Prostate gland (tissue), 2 donors: ENCODE measurements around the gene PATL1. TPM values are rescaled to one million over a fixed set of nuclear protein-coding genes. Genes with fewer than 3 reads are reported as not detected.
"Not testable (repeated sequence)": the region's sequence is repeated elsewhere in the genome, so short reads cannot be mapped to it uniquely, and the experiment has no call there.

Experiments
- DNase-seq: peaks from one replicate; pipeline ENCODE4 v3.0.0-alpha.2; 2019; ENCODE audit warnings: low spot score
- H3K27ac ChIP-seq, 2 donors: fragments of 200-600 bp; sonication (generic); 2 replicates each; pipeline ENCODE4 v1.5.1; 2017 to 2019
- H3K27me3 ChIP-seq: fragments of 200-600 bp; sonication (generic); replicated peaks from 2 replicates; pipeline ENCODE4 v1.5.1; 2019; ENCODE audit not compliant: insufficient read depth
- H3K36me3 ChIP-seq, 2 donors: fragments of 200-600 bp; sonication (generic); 1 replicate in 1 of 2; 2 replicates in 1 of 2; pipeline versions ENCODE4 v1.5.1 to v1.8.1; 2017 to 2019
- H3K4me1 ChIP-seq: fragments of 200-600 bp; sonication (generic); replicated peaks from 2 replicates; pipeline ENCODE4 v1.5.1; 2019
- H3K4me3 ChIP-seq, 2 donors: fragments of 200-600 bp; sonication (generic); 2 replicates each; pipeline ENCODE4 v1.5.1; 2017 to 2019
- H3K9me3 ChIP-seq: fragments of 200-600 bp; sonication (generic); 2 replicates; pipeline ENCODE4 v1.5.1; 2017
- CTCF ChIP-seq, 4 experiments: fragments of 200-600 bp in 2 of 4; fragments of 450-650 bp in 2 of 4; sonication (generic) in 2 of 4; IDR thresholded peaks; 1 replicate in 3 of 4; 2 replicates in 1 of 4; pipeline ENCODE4 v1.5.1; 2016 to 2019; ENCODE audit warnings: antibody characterized with exemption in 4 of 4, mild to moderate bottlenecking in 2 of 4, moderate library complexity in 2 of 4
- POLR2A ChIP-seq: fragments of 450-650 bp; IDR thresholded peaks from one replicate; pipeline ENCODE4 v1.6.1; 2016; ENCODE audit warnings: antibody characterized with exemption, mild to moderate bottlenecking
- POLR2AphosphoS5 ChIP-seq: sonication (generic); formaldehyde crosslinking; IDR thresholded peaks from one replicate; pipeline ENCODE4 v1.6.1; 2017; ENCODE audit warnings: antibody characterized with exemption
- WGBS: methylation state at CpG from one replicate; pipeline ENCODE4 v1.1.5; 2018; 5-methylcytosine and 5-hydroxymethylcytosine counted together
- intact Hi-C: fragments of 100-400 bp; cut with DNase I; formaldehyde crosslinking; loops from one replicate; pipeline ENCODE4 v1.14.2; 2022
- total RNA-seq, 2 donors: library from RNA; depleted of rRNA; stranded (reverse); fragments of >200 nt; gene quantifications; one replicate each; pipeline ENCODE4 v1.1.0, GENCODE V29; 2016

PATL1 gene
- total RNA-seq, 2 donors from 2014 or later: 10.3 to 26.2 TPM

DNA sequence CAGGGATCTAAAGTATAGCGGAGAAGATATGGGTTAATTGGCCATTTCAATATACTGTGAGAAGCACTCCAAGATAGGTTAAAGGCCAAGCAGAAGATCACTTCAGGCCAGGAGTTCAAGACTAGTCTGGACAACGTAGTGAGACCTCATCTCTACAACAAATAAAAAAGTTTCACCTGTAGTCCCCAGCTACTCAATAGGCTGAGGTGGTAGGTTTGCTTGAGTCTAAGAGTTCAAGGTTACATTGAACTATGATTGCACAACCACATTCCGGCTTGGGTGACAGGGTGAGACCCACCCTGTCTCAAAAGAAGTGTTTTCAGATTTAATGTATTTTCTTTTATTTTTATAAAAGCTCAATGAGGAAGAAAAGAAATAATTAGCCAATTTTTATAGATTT, 25.4 kb downstream of the PATL1 start:
- H3K27ac ChIP-seq: no peak overlapping the region
- intact Hi-C loops: no loop called here
- no peak overlapping the region for H3K4me3 ChIP-seq
- H3K36me3 ChIP-seq: peaks cover 0 to 16% of the 10 kb centered on the region in 2 donors
- TF ChIP-seq POLR2A: no peak
- TF ChIP-seq POLR2AphosphoS5: no peak
- no peak for TF ChIP-seq CTCF (IDR thresholded peaks at IDR 0.05)
- no peak for DNase-seq
- no peaks in the 10 kb centered on the region for H3K9me3 ChIP-seq
- no peaks in the 10 kb centered on the region for H3K27me3 ChIP-seq
- WGBS: 98% methylated on average over 3 of the region's 3 CpGs
- no peaks in the 10 kb centered on the region for H3K4me1 ChIP-seq

GRCh38 chr11:59641156-59641555, 27.7 kb downstream of the PATL1 start:
- Histone ChIP-seq H3K27me3 (no peaks in the 10 kb centered on the region), H3K36me3 (peaks cover 5 to 22% of the 10 kb centered on the region in 2 donors), H3K27ac (no peak overlapping the region), H3K9me3 (no peaks in the 10 kb centered on the region), H3K4me1 (no peaks in the 10 kb centered on the region), H3K4me3 (no peak overlapping the region)
- no peak for DNase-seq
- intact Hi-C loops: no loop called here
- WGBS: 84% methylated on average over 3 of the region's 3 CpGs
- TF ChIP-seq POLR2AphosphoS5: no peak
- no peak for TF ChIP-seq CTCF (IDR thresholded peaks at IDR 0.05)
- TF ChIP-seq POLR2A: no peak

- TF ChIP-seq POLR2A (no peak), CTCF (IDR thresholded peaks at IDR 0.05) (no peak), POLR2AphosphoS5 (no peak)
- Histone ChIP-seq H3K4me3 (no peak overlapping the region), H3K36me3 (no peaks in the 10 kb centered on the region), H3K27me3 (no peaks in the 10 kb centered on the region), H3K4me1 (no peaks in the 10 kb centered on the region), H3K27ac (no peak overlapping the region), H3K9me3 (no peaks in the 10 kb centered on the region)
- 77% methylated on average over 2 of the region's 2 CpGs for WGBS
- DNase-seq: no peak
- intact Hi-C loops: no loop called here
These were observed 38.3 kb downstream of the PATL1 start for GRCh38 chr11:59630493-59630892.

GRCh38 chr11:59629996-59630395, 38.8 kb downstream of the PATL1 start:
- intact Hi-C loops: no loop called here
- Histone ChIP-seq H3K4me1 (no peaks in the 10 kb centered on the region), H3K4me3 (no peak overlapping the region), H3K36me3 (no peaks in the 10 kb centered on the region), H3K9me3 (no peaks in the 10 kb centered on the region), H3K27ac (no peak overlapping the region), H3K27me3 (no peaks in the 10 kb centered on the region)
- no peak for DNase-seq
- TF ChIP-seq POLR2AphosphoS5 (no peak), CTCF (IDR thresholded peaks at IDR 0.05) (no peak), POLR2A (no peak)

DNA sequence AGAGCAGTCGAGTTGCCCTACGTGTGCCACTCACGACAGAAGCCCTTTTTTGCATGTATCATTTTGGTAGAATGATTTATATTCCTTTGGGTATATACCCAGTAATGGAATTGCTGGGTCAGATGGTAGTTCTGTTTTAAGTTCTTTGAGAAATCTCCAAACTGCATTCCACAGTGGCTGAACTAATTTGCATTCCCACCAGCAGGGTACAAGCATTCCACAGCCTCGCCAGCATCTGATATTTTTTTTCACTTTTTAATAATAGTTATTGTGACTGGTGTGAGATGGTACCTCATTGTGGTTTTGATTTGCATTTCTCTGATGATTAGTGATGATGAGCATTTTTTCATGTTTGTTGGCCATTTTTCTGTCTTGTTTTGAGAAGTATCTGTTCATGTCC, 41.9 kb downstream of the PATL1 start:
- H3K27ac ChIP-seq, DNase-seq, H3K36me3 ChIP-seq, intact Hi-C loops, H3K9me3 ChIP-seq, H3K4me3 ChIP-seq, H3K27me3 ChIP-seq, H3K4me1 ChIP-seq: not testable (repeated sequence)
- WGBS: 90% methylated on average over 4 of the region's 4 CpGs

DNA sequence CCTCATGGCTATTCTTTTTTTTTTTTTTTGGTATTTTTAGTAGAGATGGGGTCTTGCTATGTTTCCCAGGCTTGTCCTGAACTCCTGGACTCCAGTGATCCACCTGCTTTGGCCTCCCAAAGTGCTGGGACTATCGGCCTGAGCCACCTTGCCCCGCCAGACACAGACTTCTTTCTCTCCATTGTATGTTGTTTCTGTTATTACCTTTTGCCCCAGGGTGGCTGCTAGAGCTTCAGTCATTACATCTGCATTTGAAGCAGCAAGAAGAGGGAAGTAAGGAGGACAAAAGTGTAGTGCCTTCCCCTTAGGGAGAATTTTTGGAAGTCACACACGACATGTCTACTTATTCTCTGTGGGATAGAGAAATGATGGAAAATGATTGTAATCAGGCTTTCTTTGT, 43.1 kb downstream of the PATL1 start:
- Histone ChIP-seq H3K4me3 (no peak overlapping the region), H3K4me1 (no peaks in the 10 kb centered on the region), H3K27ac (no peak overlapping the region), H3K36me3 (no peaks in the 10 kb centered on the region), H3K27me3 (no peaks in the 10 kb centered on the region), H3K9me3 (no peaks in the 10 kb centered on the region)
- 81% methylated on average over 3 of the region's 3 CpGs for WGBS
- no peak for DNase-seq
- TF ChIP-seq POLR2A (no peak), POLR2AphosphoS5 (no peak)
- intact Hi-C loops: no loop called here
